Tibial artery (tissue), 4 donors: ENCODE measurements around the gene ASB13.
A peak's percentile ranks its signal among the peaks of the same experiment; 100 is the strongest.

Source experiments
- DNase-seq, 2 donors: peaks; one replicate each; pipeline ENCODE4 v3.0.0-alpha.2; 2019
- H3K27ac ChIP-seq, 2 donors: fragments of 200-600 bp; sonication (generic) in 1 of 2; 1 replicate in 1 of 2; 2 replicates in 1 of 2; pipeline ENCODE4 v1.5.1; 2018 to 2019; ENCODE audit warnings: mild to moderate bottlenecking in 1 of 2
- H3K27me3 ChIP-seq, 2 donors: fragments of 200-600 bp; sonication (generic) in 1 of 2; one replicate each; pipeline versions ENCODE4 v1.5.1 to v1.6.0; 2016 to 2019
- H3K36me3 ChIP-seq, 3 donors: fragments of 200-600 bp; sonication (generic) in 2 of 3; one replicate each; pipeline ENCODE4 v1.5.1; 2016 to 2019; ENCODE audit warnings: mild to moderate bottlenecking in 2 of 3
- H3K4me1 ChIP-seq, 4 donors: fragments of 200-600 bp; sonication (generic) in 2 of 4; 1 replicate in 3 of 4; 2 replicates in 1 of 4; pipeline ENCODE4 v1.5.1; 2016 to 2019
- H3K4me3 ChIP-seq, 2 donors: fragments of 200-600 bp; sonication (generic) in 1 of 2; 1 replicate in 1 of 2; 2 replicates in 1 of 2; pipeline ENCODE4 v1.5.1; 2018 to 2019; ENCODE audit warnings: mild to moderate bottlenecking in 2 of 2
- H3K9me3 ChIP-seq, 3 donors: fragments of 200-600 bp; sonication (generic) in 1 of 3; one replicate each; pipeline ENCODE4 v1.5.1; 2016 to 2019
- CTCF ChIP-seq, 2 experiments: fragments of 200-600 bp in 1 of 2; fragments of 450-650 bp in 1 of 2; IDR thresholded peaks; one replicate each; pipeline ENCODE4 v1.5.1; 2017 to 2019; ENCODE audit warnings: antibody characterized with exemption in 2 of 2, mild to moderate bottlenecking in 1 of 2, moderate library complexity in 1 of 2
- intact Hi-C: fragments of 100-400 bp; cut with DNase I; formaldehyde crosslinking; loops from one replicate; pipeline ENCODE4 v1.15.0; 2023; ENCODE audit warnings: low total_unique reads

The ASB13 gene

GRCh38 chr10:5640036-5640435 is 26.4 kb downstream of the ASB13 start:
- no peak overlapping the region for H3K4me3 ChIP-seq
- intact Hi-C loops, result no loop called here
- peaks cover 0 to 26% (median 3%) of the 10 kb centered on the region in 4 donors for H3K4me1 ChIP-seq
- no peaks in the 10 kb centered on the region for H3K27me3 ChIP-seq
- H3K36me3 ChIP-seq, result peaks cover 45 to 57% (median 49%) of the 10 kb centered on the region in 3 donors
- no peak for DNase-seq
- no peak for TF ChIP-seq CTCF (IDR thresholded peaks at IDR 0.05)
- no peaks in the 10 kb centered on the region for H3K9me3 ChIP-seq
- no peak overlapping the region for H3K27ac ChIP-seq

- TF ChIP-seq CTCF (IDR thresholded peaks at IDR 0.05), result no peak
- H3K27ac ChIP-seq, result no peak overlapping the region
- intact Hi-C loops, result loop anchor here (10.0 kb wide), 1 partner anchor 176 kb away; the partner anchor contains the start of gene GDI2
- peaks cover 0 to 17% (median 3%) of the 10 kb centered on the region in 4 donors for H3K4me1 ChIP-seq
- H3K4me3 ChIP-seq, result no peak overlapping the region
- DNase-seq, result no peak
- H3K27me3 ChIP-seq, result no peaks in the 10 kb centered on the region
- H3K9me3 ChIP-seq, result no peaks in the 10 kb centered on the region
- peaks cover 40 to 48% (median 43%) of the 10 kb centered on the region in 3 donors for H3K36me3 ChIP-seq
Measured at GRCh38 chr10:5639066-5639465, 27.3 kb downstream of the ASB13 start.

GRCh38 chr10:5638494-5638893 is 27.9 kb downstream of the ASB13 start:
- no peak overlapping the region for H3K27ac ChIP-seq
- peaks cover 0 to 17% (median 4%) of the 10 kb centered on the region in 4 donors for H3K4me1 ChIP-seq
- DNase-seq, result no peak
- no peaks in the 10 kb centered on the region for H3K9me3 ChIP-seq
- intact Hi-C loops, result loop anchor here (10.0 kb wide), 1 partner anchor 176 kb away; the partner anchor contains the start of gene GDI2
- H3K36me3 ChIP-seq, result peaks cover 40 to 45% (median 42%) of the 10 kb centered on the region in 3 donors
- H3K27me3 ChIP-seq, result no peaks in the 10 kb centered on the region
- no peak for TF ChIP-seq CTCF (IDR thresholded peaks at IDR 0.05)
- H3K4me3 ChIP-seq, result no peak overlapping the region

- no peaks in the 10 kb centered on the region for H3K9me3 ChIP-seq
- intact Hi-C loops, result loop anchor here (5.0 to 10.0 kb wide), 2 partner anchors 180 to 563 kb away; partner anchors contain the start of gene GDI2
- peaks cover 14 to 20% (median 16%) of the 10 kb centered on the region in 3 donors for H3K36me3 ChIP-seq
- peak overlapping the region in 1 of 2 donors; percentile 88 for H3K27ac ChIP-seq
- no peak for DNase-seq
- no peaks in the 10 kb centered on the region for H3K27me3 ChIP-seq
- H3K4me1 ChIP-seq, result peaks cover 0 to 42% (median 35%) of the 10 kb centered on the region in 4 donors
- no peak overlapping the region for H3K4me3 ChIP-seq
- no peak for TF ChIP-seq CTCF (IDR thresholded peaks at IDR 0.05)
Measured at GRCh38 chr10:5634918-5635317, 31.5 kb downstream of the ASB13 start.

GRCh38 chr10:5633166-5633749 is 33.1 kb downstream of the ASB13 start:
- DNase-seq, result no peak
- TF ChIP-seq CTCF (IDR thresholded peaks at IDR 0.05), result no peak
- Histone ChIP-seq H3K4me3 (no peak overlapping the region), H3K36me3 (peaks cover 0 to 4% (median under 1%) of the 10 kb centered on the region in 3 donors), H3K27me3 (no peaks in the 10 kb centered on the region), H3K9me3 (no peaks in the 10 kb centered on the region), H3K4me1 (peaks cover 0 to 58% (median 47%) of the 10 kb centered on the region in 4 donors), H3K27ac (peak overlapping the region; percentile 88)
- intact Hi-C loops, result loop anchor here (5.0 to 10.0 kb wide), 2 partner anchors 182 to 561 kb away; partner anchors contain the start of gene GDI2
